C1 segment of cervical spinal cord (tissue), 14 donors: ENCODE data around the gene CDKN2A.

ENCODE experiments used
- DNase-seq, 14 donors: peaks; one replicate each; lab custom pipeline; 2025; lab: John Stamatoyannopoulos, UW

The CDKN2A gene

DNA sequence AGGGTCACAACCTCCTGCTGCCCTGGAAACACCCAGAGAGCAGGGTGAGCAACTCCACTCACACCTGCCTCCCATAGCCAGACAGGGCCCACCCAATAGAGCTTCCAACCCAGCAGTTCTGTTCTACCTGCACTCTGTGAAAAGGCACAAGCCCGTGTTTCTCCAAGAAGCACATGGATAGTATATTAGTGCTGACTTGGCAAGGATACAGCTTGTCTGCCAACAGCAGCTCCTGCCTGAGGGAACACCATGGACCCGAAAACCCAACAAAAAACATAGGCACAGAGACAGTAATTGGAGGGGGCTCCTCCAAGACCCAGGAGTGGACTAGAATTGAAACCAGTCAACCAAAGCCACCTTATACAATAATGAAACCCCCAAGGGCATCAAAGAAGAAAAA, 48.6 kb downstream of the CDKN2A start:
- no peak for DNase-seq

DNA sequence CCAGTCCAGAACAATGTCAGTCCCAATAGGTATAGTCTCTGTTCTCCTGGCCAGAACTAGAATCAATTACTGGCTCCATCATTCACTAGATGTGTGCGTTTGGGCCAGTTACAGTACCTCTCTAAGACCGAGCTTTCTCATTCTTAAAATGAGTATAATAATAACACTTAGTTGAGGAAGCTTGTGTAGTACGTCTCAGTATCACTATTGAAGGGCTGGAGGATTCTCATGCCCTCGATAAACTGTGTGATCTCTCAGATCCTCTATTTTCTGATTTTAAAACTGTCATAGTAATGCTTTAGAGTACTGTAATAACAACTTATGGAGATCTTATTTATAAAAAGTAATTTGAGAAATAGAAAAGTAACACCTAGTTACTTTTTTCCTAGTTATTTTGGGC, 50.7 kb downstream of the CDKN2A start:
- DNase-seq: no peak

DNA sequence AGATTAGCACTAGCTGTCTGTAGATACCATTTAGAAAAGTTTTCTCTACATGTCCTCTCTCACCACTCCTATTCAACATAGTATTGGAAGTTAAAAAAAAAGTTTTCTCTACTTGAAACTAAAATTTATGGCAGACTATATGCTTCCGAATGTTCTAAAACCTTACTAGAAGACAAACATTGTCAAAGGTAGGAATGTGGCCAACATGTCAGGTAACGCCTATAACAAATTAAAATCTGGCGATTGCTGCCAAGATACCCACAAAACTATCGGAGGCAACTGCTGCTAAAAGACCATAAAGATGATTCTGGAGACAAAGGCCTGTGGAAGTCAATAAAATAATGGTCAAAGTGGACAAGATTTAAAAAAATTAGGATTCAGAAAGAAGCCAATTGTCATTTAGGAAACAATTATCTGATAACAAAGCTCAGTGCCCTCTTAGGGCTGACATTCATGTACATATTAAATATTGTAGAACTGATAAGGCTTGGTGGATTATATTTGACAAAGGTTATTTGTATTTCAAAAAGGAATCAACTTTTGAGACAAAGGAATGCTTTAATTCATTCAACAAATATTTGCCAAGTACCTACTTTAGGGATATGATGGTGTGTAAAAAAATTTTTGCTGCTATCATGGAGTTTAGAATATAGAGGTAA, 52.7 kb downstream of the CDKN2A start:
- no peak for DNase-seq

DNA sequence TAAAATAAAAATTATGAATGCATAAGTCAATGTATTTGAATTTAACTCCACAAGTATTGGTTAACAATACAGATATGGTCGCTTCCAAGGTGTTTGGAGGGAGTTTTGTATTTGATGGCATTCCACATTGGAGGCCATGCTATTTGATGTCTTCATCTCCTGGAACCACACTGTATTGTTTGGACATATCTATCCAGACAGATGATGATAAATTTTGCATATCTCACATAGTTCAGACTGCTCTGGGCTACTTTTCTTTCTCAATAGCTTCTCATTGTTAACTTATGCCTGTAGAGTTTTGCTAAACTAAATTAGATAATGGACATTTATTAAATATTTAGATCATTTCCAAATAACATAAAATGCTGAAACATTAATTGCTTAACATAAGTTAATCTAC, 58.0 kb downstream of the CDKN2A start:
- DNase-seq: no peak

DNA sequence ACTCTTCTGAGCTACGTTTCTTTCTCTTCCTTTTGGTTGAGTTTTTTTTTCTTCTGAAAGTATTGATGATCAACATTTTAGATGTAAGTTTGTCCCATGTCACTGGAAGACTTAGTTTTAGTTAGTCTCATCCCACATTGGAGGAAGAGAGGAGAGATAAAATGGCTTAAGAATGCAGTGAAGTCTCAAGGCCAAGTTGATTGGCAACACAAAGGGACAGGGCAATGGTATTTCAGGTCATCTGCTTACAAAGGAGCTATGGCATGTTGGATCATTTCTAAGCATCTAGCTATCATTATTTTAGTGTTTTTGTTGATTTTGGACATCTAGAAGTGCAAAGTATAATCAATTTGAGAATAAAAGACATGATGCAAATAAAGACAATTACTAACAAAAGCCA, 58.6 kb downstream of the CDKN2A start:
- DNase-seq: no peak

DNA sequence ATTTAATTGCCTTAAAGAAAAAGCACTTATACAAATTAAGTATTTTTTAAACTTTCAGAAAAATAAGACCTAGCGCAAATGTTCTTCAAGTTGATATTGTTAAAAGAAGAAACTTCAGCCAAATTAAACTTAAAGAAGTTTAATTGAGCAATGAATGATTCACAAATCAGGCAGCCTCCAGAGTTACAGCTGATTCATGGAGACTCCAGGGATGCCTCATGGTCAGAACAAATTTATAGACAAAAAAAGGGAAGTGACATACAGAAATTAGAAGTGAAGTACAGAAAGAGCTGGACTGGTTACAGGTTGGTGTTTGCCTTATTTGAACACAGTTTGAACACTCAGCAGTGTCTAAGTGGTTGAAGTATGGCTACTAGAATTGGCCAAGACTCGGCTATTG, 60.3 kb downstream of the CDKN2A start:
- no peak for DNase-seq

DNA sequence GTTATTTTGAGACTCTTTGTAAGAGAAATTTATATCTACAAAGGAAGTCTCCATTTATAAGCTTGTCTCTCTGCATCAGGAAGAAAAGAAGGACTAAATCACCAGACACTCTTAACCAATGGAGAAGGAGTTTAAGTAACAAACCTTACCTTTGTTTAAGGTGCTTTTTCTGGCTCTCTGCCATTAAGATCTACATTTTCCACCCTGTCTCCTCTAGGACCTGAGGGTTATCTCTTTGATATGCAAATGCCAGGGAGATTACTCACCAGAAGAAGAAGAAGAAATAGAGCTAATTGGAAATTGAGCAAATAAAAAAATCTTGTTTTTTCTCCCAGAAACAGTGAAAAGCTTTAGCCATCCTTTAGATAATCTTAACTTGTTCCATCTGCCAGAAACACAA, 60.9 kb downstream of the CDKN2A start:
- DNase-seq: no peak

DNA sequence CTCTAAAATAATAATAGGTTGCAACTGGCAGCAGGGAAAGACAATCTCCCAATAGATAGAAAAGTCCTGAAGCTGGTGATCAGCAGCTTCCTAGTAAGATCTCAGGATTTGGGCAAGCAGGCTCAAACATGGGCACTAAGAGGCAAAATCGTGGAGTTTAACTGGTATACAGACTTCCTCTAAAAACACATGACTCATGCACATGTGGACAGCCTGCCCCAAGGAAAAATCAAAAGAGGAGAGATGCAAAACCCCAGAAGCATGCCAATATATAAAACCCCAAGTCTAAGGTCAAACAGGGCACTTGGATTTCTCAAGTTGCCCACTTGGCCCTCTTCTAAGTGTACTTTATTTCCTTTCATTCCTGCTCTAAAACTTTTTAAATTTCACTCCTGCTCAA, 62.8 kb downstream of the CDKN2A start:
- DNase-seq: no peak

DNA sequence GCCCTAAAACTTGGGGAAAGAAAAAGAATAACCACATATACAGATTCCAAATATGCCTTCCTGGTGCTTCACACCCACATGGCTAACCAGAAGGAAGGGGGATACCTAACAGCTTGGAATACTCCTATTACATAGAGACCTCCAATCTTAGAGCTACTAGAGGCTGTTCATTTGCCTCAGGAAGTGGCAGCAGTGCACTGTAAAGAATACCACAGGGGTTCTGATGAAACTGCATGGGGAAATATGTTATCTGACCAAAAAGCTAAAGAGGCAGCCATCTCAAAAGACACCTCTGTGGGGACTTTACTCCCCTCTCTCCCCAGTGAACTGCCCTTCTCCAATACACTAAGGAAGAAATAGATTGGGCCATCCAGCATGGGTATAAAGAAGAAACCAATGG, 66.4 kb downstream of the CDKN2A start:
- no peak for DNase-seq

DNA sequence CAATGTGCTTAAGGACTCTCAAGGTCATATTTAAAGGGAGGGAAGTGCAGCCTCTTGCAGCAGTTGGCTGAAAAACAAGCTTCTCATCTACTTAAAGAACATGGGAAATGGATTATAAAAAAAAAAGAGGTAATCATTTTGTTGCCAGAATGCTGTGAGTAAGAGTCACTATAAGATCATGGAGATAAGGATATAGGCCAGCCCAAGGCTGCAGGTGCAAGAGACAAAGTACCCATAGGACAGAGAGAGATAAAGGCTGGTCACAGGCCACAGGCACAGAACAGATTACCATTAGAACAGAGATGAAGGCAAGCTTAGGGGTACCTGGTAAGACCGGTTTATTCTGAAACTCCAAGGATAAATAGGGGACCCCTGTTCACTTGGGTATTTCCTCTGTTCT, 70.5 kb downstream of the CDKN2A start:
- no peak for DNase-seq

DNA sequence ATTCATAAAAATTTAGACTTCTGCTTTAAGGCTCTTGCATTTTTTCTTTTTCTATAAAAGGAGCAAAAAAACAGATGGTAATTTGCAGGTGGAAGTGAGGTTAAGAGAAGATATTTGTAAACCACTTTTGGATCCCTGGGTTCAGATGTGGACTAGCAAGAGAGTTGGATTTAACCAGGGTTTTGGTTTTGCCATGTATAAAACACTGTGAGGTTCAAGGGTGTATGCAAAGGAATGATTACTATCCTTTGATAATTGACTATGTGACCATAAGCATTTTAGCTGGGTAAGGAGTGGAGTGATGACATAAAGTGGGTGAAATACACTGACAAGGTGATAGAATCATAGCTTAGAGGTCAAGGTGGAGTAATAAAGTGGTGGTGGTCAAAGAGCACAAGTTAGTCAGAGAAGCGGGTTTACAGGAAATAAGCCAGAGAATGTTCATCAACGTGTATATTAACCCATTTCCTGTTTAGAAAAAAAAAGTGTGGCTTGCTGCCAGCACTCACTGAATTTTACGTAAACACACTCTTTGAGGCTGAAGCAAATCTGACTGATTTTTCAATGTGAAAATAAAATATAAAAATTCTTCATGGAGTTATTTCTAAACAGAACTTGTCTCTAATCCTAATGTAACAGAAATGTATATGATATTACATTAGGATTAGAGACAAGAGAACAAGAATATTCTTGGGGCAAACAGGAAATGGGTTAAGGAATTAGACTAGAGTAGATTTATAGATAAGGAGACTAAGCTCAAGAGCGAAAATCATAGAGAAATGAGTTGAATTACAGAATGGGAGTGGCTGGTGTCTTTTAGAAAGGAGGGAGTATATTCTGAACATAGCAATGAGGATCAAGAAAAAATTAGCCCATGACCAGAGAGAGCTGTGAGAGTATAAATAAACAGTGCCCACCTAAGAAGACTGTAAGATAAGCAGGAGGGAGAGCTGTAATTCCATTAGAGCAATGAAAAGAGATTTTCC, 74.5 kb downstream of the CDKN2A start:
- no peak for DNase-seq
